H1 (cell line): ENCODE measurements around the gene INPP5B. TPM values are rescaled to one million over a fixed set of nuclear protein-coding genes. Genes with fewer than 3 reads are reported as not detected.

Experiments
- CTCF ChIA-PET: fragments of 300-600 bp; sonication (Branson Sonifier 250); formaldehyde crosslinking; loops from one replicate; lab custom pipeline; 2021; ENCODE audit not compliant: partially characterized antibody; lab: Charles Lee
- POLR2A ChIA-PET: fragments of 300-600 bp; sonication (Branson Sonifier 250); formaldehyde crosslinking; loops from one replicate; lab custom pipeline; 2021; ENCODE audit warnings: inconsistent platforms; ENCODE audit not compliant: partially characterized antibody; lab: Charles Lee
- DNase-seq, 2 experiments: peaks; one replicate each; pipeline versions ENCODE4 v3.0.0 to v3.0.0-alpha.2; 2010 to 2022; ENCODE audit warnings: low spot score in 2 of 2, low read depth in 1 of 2, mixed read lengths in 1 of 2
- FAIRE-seq: peaks from 2 replicates; lab custom pipeline; 2011; peaks lifted over from hg19 to GRCh38; lab: Jason Lieb, UNC
- H2AFZ ChIP-seq: 2 replicates; pipeline ENCODE4 v1.8.1; 2012; ENCODE audit warnings: low read length, inconsistent platforms
- H2AK5ac ChIP-seq: 2 replicates; pipeline ENCODE4 v1.6.1; 2013; ENCODE audit warnings: low read depth, low read length
- H2BK120ac ChIP-seq: replicated peaks from 2 replicates; pipeline ENCODE3; 2013; ENCODE audit warnings: low read depth, low read length, inconsistent platforms
- H2BK12ac ChIP-seq: 2 replicates; pipeline ENCODE4 v1.6.1; 2013; ENCODE audit warnings: low read depth, low read length
- H2BK15ac ChIP-seq: 2 replicates; pipeline ENCODE4 v1.6.1; 2013; ENCODE audit warnings: low read length
- H2BK20ac ChIP-seq: 2 replicates; pipeline ENCODE4 v1.6.1; 2013; ENCODE audit warnings: low read length
- H2BK5ac ChIP-seq: 2 replicates; pipeline ENCODE4 v1.6.1; 2013; ENCODE audit warnings: low read depth, low read length
- H3K14ac ChIP-seq: 2 replicates; pipeline ENCODE4 v1.6.1; 2013; ENCODE audit warnings: inconsistent platforms; ENCODE audit not compliant: insufficient read length
- H3K18ac ChIP-seq: 2 replicates; pipeline ENCODE4 v1.6.1; 2013; ENCODE audit warnings: low read length; ENCODE audit errors: extremely low read depth
- H3K23ac ChIP-seq: 2 replicates; pipeline ENCODE4 v1.6.1; 2013; ENCODE audit warnings: inconsistent platforms; ENCODE audit not compliant: insufficient read length
- H3K23me2 ChIP-seq: 2 replicates; pipeline ENCODE4 v1.6.1; 2013; ENCODE audit warnings: low read depth, low read length
- H3K27ac ChIP-seq: 2 replicates; pipeline ENCODE4 v1.6.1; 2011; ENCODE audit warnings: low read depth, low read length, inconsistent platforms
- H3K27me3 ChIP-seq, 4 experiments: replicated peaks in 1 of 4; 1 replicate in 1 of 4; 2 replicates in 3 of 4; pipeline versions ENCODE4 v1.6.1 to v1.8.1; 2011 to 2013; ENCODE audit warnings: low read length in 3 of 4, mild to moderate bottlenecking in 3 of 4, inconsistent platforms in 2 of 4, mixed read lengths in 2 of 4, moderate library complexity in 1 of 4; ENCODE audit not compliant: control insufficient read depth in 3 of 4, insufficient read depth in 3 of 4; ENCODE audit errors: extremely low read depth in 1 of 4
- H3K36me3 ChIP-seq, 4 experiments: 2 replicates each; pipeline versions ENCODE4 v1.6.1 to v1.8.1; 2011 to 2013; ENCODE audit warnings: mild to moderate bottlenecking in 4 of 4, low read length in 3 of 4, moderate library complexity in 2 of 4, control low read depth in 1 of 4, inconsistent platforms in 1 of 4; ENCODE audit not compliant: insufficient read depth in 4 of 4, control insufficient read depth in 2 of 4
- H3K4ac ChIP-seq: replicated peaks from 2 replicates; pipeline ENCODE3; 2013; ENCODE audit warnings: low read length, low read depth, mixed read lengths, inconsistent platforms; ENCODE audit not compliant: insufficient read length
- H3K4me1 ChIP-seq, 4 experiments: replicated peaks in 1 of 4; 1 replicate in 1 of 4; 2 replicates in 3 of 4; pipeline versions ENCODE4 v1.6.1 to v1.8.1; 2011 to 2013; ENCODE audit warnings: low read length in 3 of 4, inconsistent platforms in 2 of 4, mixed read lengths in 1 of 4; ENCODE audit not compliant: insufficient read depth in 4 of 4, control insufficient read depth in 3 of 4
- H3K4me2 ChIP-seq, 2 experiments: 2 replicates each; pipeline versions ENCODE4 v1.6.1 to v1.8.1; 2011 to 2013; ENCODE audit warnings: low read depth in 2 of 2, low read length in 2 of 2, control low read depth in 1 of 2, inconsistent platforms in 1 of 2, mild to moderate bottlenecking in 1 of 2; ENCODE audit not compliant: insufficient read depth in 1 of 2
- H3K4me3 ChIP-seq, 4 experiments: fragments of 200-600, 300-600 bp in 1 of 4; sonication (generic), shearing (Covaris generic), sonication (Bioruptor Twin) in 1 of 4; 2 replicates each; pipeline versions ENCODE4 v1.5.1 to v1.8.1; 2011 to 2016; ENCODE audit warnings: low read length in 4 of 4, low read depth in 3 of 4, control low read depth in 2 of 4, inconsistent platforms in 2 of 4, mild to moderate bottlenecking in 2 of 4, mixed read lengths in 1 of 4, moderate library complexity in 1 of 4; ENCODE audit not compliant: insufficient read depth in 2 of 4; ENCODE audit errors: extremely low read depth in 1 of 4
- H3K56ac ChIP-seq: replicated peaks from 2 replicates; pipeline ENCODE3; 2013; ENCODE audit warnings: low read depth, mild to moderate bottlenecking, mixed read lengths, low read length, inconsistent platforms; ENCODE audit not compliant: insufficient read length
- H3K79me1 ChIP-seq: 2 replicates; pipeline ENCODE4 v1.6.1; 2013; ENCODE audit warnings: low read depth, low read length, control low read depth
- H3K79me2 ChIP-seq, 2 experiments: 2 replicates each; pipeline versions ENCODE4 v1.6.1 to v1.8.1; 2012 to 2013; ENCODE audit warnings: low read length in 2 of 2, mild to moderate bottlenecking in 2 of 2, inconsistent platforms in 1 of 2; ENCODE audit not compliant: insufficient read depth in 2 of 2, control insufficient read depth in 1 of 2
- H3K9ac ChIP-seq, 4 experiments: replicated peaks in 1 of 4; 1 replicate in 1 of 4; 2 replicates in 3 of 4; pipeline versions ENCODE4 v1.6.1 to v1.8.1; 2011 to 2013; ENCODE audit warnings: low read depth in 3 of 4, low read length in 3 of 4, control low read depth in 2 of 4, mild to moderate bottlenecking in 2 of 4, moderate library complexity in 2 of 4, inconsistent platforms in 1 of 4; ENCODE audit errors: extremely low read depth in 1 of 4
- H3K9me3 ChIP-seq, 2 experiments: 2 replicates each; pipeline versions ENCODE4 v1.6.1 to v1.8.1; 2012 to 2013; ENCODE audit warnings: mild to moderate bottlenecking in 2 of 2, moderate library complexity in 2 of 2, control low read depth in 1 of 2, inconsistent platforms in 1 of 2, low read depth in 1 of 2, low read length in 1 of 2, mixed read lengths in 1 of 2; ENCODE audit not compliant: insufficient read depth in 2 of 2
- H4K20me1 ChIP-seq, 2 experiments: replicated peaks in 1 of 2; 2 replicates each; pipeline versions ENCODE3 to v1.8.1; 2011 to 2013; ENCODE audit warnings: inconsistent platforms in 2 of 2, low read length in 2 of 2, mild to moderate bottlenecking in 1 of 2; ENCODE audit not compliant: insufficient read depth in 2 of 2, control insufficient read depth in 1 of 2
- H4K5ac ChIP-seq: 2 replicates; pipeline ENCODE4 v1.6.1; 2013; ENCODE audit warnings: low read length, low read depth, mixed read lengths, inconsistent platforms; ENCODE audit not compliant: insufficient read length
- H4K8ac ChIP-seq: 2 replicates; pipeline ENCODE4 v1.8.0; 2013; ENCODE audit warnings: mild to moderate bottlenecking, moderate library complexity, low read length, inconsistent platforms; ENCODE audit not compliant: insufficient read depth; ENCODE audit errors: extremely low read depth
- H4K91ac ChIP-seq: replicated peaks from 2 replicates; pipeline ENCODE3; 2013; ENCODE audit warnings: low read length, mixed read lengths, inconsistent platforms; ENCODE audit not compliant: insufficient read length
- ATF2 ChIP-seq: IDR thresholded peaks from 2 replicates; pipeline ENCODE4 v1.6.1; 2012; ENCODE audit warnings: low read length, inconsistent platforms
- ATF3 ChIP-seq: IDR thresholded peaks from 2 replicates; pipeline ENCODE4 v1.6.1; 2011; ENCODE audit warnings: low read depth, mild to moderate bottlenecking, low read length; ENCODE audit not compliant: insufficient read depth
- BRCA1 ChIP-seq: IDR thresholded peaks from 2 replicates; pipeline ENCODE4 v1.6.1; 2012; ENCODE audit warnings: low read depth, low read length, improper control_type of control experiment
- E2F6 ChIP-seq: IDR thresholded peaks from 2 replicates; pipeline ENCODE4 v1.6.1; 2012; ENCODE audit warnings: inconsistent platforms
- EP300 ChIP-seq, 2 experiments: IDR thresholded peaks; 1 replicate in 1 of 2; 2 replicates in 1 of 2; pipeline ENCODE4 v1.6.1; 2011 to 2012; ENCODE audit warnings: low read depth in 2 of 2, low read length in 2 of 2, mild to moderate bottlenecking in 2 of 2, borderline replicate concordance in 1 of 2, inconsistent platforms in 1 of 2, moderate library complexity in 1 of 2
- HDAC2 ChIP-seq, 2 experiments: fragments of 300-600 bp in 1 of 2; sonication (generic) in 1 of 2; IDR thresholded peaks; 2 replicates each; pipeline ENCODE4 v1.6.1; 2011 to 2012; ENCODE audit warnings: low read depth in 2 of 2, low read length in 2 of 2, mild to moderate bottlenecking in 2 of 2, moderate library complexity in 2 of 2, borderline replicate concordance in 1 of 2, inconsistent platforms in 1 of 2
- KDM1A ChIP-seq: fragments of 200-600, 300-600 bp; sonication (generic); IDR thresholded peaks from 2 replicates; pipeline ENCODE4 v1.7.1; 2016; ENCODE audit warnings: mild to moderate bottlenecking, low read length, borderline replicate concordance
- NANOG ChIP-seq: IDR thresholded peaks from 2 replicates; pipeline ENCODE4 v1.6.1; 2011; ENCODE audit warnings: low read length, low read depth, mild to moderate bottlenecking, inconsistent platforms; ENCODE audit not compliant: insufficient read depth, poor library complexity, severe bottlenecking
- SIX5 ChIP-seq: IDR thresholded peaks from 2 replicates; pipeline ENCODE4 v1.6.1; 2011; ENCODE audit warnings: mild to moderate bottlenecking, low read depth, low read length
- TAF7 ChIP-seq: optimal IDR thresholded peaks from 2 replicates; pipeline ENCODE3; 2011; ENCODE audit warnings: low read depth, mild to moderate bottlenecking, inconsistent platforms, low read length, moderate library complexity, borderline replicate concordance
- WGBS, 2 experiments: shearing (Covaris generic) in 1 of 2; methylation state at CpG; one replicate each; pipeline versions ENCODE4 v1.1.6 to v1.1.7; 2013 to 2015; ENCODE audit warnings: low lambda C conversion rate in 2 of 2, mixed read lengths in 2 of 2, inconsistent platforms in 1 of 2, low coverage in 1 of 2, missing lambda C conversion rate in 1 of 2; ENCODE audit not compliant: insufficient replicate concordance in 2 of 2, insufficient coverage in 1 of 2, insufficient read length in 1 of 2; ENCODE audit errors: extremely low coverage in 1 of 2, missing lambda C conversion rate in 1 of 2; 5-methylcytosine and 5-hydroxymethylcytosine counted together
- polyA plus RNA-seq, 7 experiments: library from polyadenylated mRNA; depleted of rRNA in 3 of 7; stranded (reverse) in 5 of 7; unstranded in 2 of 7; fragments of >200 nt in 5 of 7; fragments of 200-250 nt in 2 of 7; gene quantifications; 1 replicate in 5 of 7; 2 replicates in 1 of 7; 4 replicates in 1 of 7; pipeline versions ENCODE4 v1.2.1 to v1.2.3, GENCODE V29; 2011 to 2013; ENCODE audit warnings: missing spikeins in 2 of 7, mixed read lengths in 2 of 7
- total RNA-seq: library from RNA; stranded (reverse); fragmentation: NEBNext Ultra II Directional; extraction: Animal tissue kit (Norgen Biotek cat#: 25700); gene quantifications from 2 replicates; pipeline ENCODE4 v1.2.1, GENCODE V29; 2021

Gene INPP5B
- total and polyA plus RNA-seq, 2 of the 8 experiments (the other 6 are each of a cell fraction or from before 2014, with no cell fraction given): 14.0 to 23.7 TPM

- 92% methylated on average over 5 of the region's 5 CpGs; no CpG with 5 or more reads in 1 of the 2 experiments for WGBS, 2 experiments
- H3K36me3 ChIP-seq: peaks cover 11 to 48% (median 29%) of the 10 kb centered on the region in 4 experiments
- no peak for DNase-seq
- TF ChIP-seq NANOG (no peak), HDAC2 (IDR thresholded peaks at IDR 0.05; ENCODE audit: borderline replicate concordance in 1 of 2, low read depth in 2 of 2, low read length in 2 of 2) (no peak), BRCA1 (no peak), ATF3 (no peak), E2F6 (no peak), TAF7 (no peak), SIX5 (no peak), ATF2 (no peak), EP300 (IDR thresholded peaks at IDR 0.05; ENCODE audit: borderline replicate concordance in 1 of 2, low read depth in 2 of 2, low read length in 2 of 2) (no peak), KDM1A (no peak)
Observed at GRCh38 chr1:37883671-37884070, 63.2 kb downstream of the INPP5B start.

More at GRCh38 chr1:37883671-37884070, 63.2 kb downstream of the INPP5B start:
- H2BK120ac ChIP-seq: no peak overlapping the region
- no peak overlapping the region for H4K5ac ChIP-seq
- FAIRE-seq: no peak
- H2BK5ac ChIP-seq: no peak overlapping the region
- no peak overlapping the region for H3K56ac ChIP-seq
- H3K14ac ChIP-seq: no peak overlapping the region
- no peak overlapping the region for H3K4me3 ChIP-seq
- H2BK12ac ChIP-seq: no peak overlapping the region
- H3K4me1 ChIP-seq: no peaks in the 10 kb centered on the region
- no peak overlapping the region for H3K18ac ChIP-seq
- H2AK5ac ChIP-seq: no peak overlapping the region
- no peak overlapping the region for H4K8ac ChIP-seq
- no peak overlapping the region for H3K4ac ChIP-seq
- ChIA-PET POLR2A (interaction anchor here (1.3 kb wide), 1 partner anchor 11 kb away, joined by 3 read pairs; no protein-coding TSS in a partner anchor), CTCF (interaction anchor here (1.0 to 2.1 kb wide), 3 partner anchors 8 to 68 kb away, joined by 3 to 6 read pairs (median 3); no protein-coding TSS in a partner anchor)
- H3K23ac ChIP-seq: no peak overlapping the region
- no peak overlapping the region for H2BK15ac ChIP-seq
- no peak overlapping the region for H3K9ac ChIP-seq
- H3K23me2 ChIP-seq: no peaks in the 10 kb centered on the region
- H4K91ac ChIP-seq: no peak overlapping the region
- H3K27me3 ChIP-seq: no peaks in the 10 kb centered on the region
- H2BK20ac ChIP-seq: no peak overlapping the region
- no peak overlapping the region for H3K27ac ChIP-seq
- no peaks in the 10 kb centered on the region for H3K79me1 ChIP-seq
- no peaks in the 10 kb centered on the region for H4K20me1 ChIP-seq
- H2AFZ ChIP-seq: no peak overlapping the region
- H3K4me2 ChIP-seq: no peak overlapping the region
- H3K79me2 ChIP-seq: no peaks in the 10 kb centered on the region
- H3K9me3 ChIP-seq: no peaks in the 10 kb centered on the region
